Mesothelial cell of epicardium (in vitro differentiated cells): ENCODE data around the gene HACD2. TPM values are rescaled to one million over a fixed set of nuclear protein-coding genes. Genes with fewer than 3 reads are reported as not detected.

Experiments used
- DNase-seq, 2 experiments: peaks; one replicate each; pipeline ENCODE4 v3.0.0; 2021; ENCODE audit warnings: low spot score in 2 of 2; ENCODE audit not compliant: unreplicated experiment in 2 of 2
- H3K27ac Mint-ChIP-seq: 2 replicates; pipeline ENCODE4 v1.8.0; 2021; ENCODE audit warnings: mixed read lengths
- H3K27me3 Mint-ChIP-seq: 2 replicates; pipeline ENCODE4 v1.8.0; 2021; ENCODE audit warnings: low read depth, mixed read lengths
- H3K36me3 Mint-ChIP-seq: 2 replicates; pipeline ENCODE4 v1.8.0; 2021; ENCODE audit warnings: mixed read lengths
- H3K4me1 Mint-ChIP-seq: 2 replicates; pipeline ENCODE4 v1.8.0; 2021; ENCODE audit warnings: mixed read lengths
- H3K4me3 Mint-ChIP-seq: 2 replicates; pipeline ENCODE4 v1.8.0; 2021; ENCODE audit warnings: mild to moderate bottlenecking, moderate library complexity, mixed read lengths
- H3K9me3 Mint-ChIP-seq: 2 replicates; pipeline ENCODE4 v1.8.0; 2021; ENCODE audit warnings: mixed read lengths
- CTCF ChIP-seq: fragments of 200-600 bp; sonication (generic); IDR thresholded peaks from one replicate; pipeline ENCODE4 v1.5.0; 2021; ENCODE audit warnings: antibody characterized with exemption; ENCODE audit not compliant: unreplicated experiment
- total RNA-seq: library from RNA; stranded (reverse); gene quantifications from 3 replicates; pipeline ENCODE4 v1.2.1, GENCODE V29; 2021

The HACD2 gene
- total RNA-seq, 1 donor from 2014 or later, result 22.9 TPM

- peaks cover 3% of the 10 kb centered on the region for H3K9me3 Mint-ChIP-seq
- DNase-seq, result no peak
- no peak overlapping the region for H3K4me3 Mint-ChIP-seq
- H3K27me3 Mint-ChIP-seq, result no peaks in the 10 kb centered on the region
- no peak overlapping the region for H3K27ac Mint-ChIP-seq
- no peaks in the 10 kb centered on the region for H3K4me1 Mint-ChIP-seq
- no peak for TF ChIP-seq CTCF
- H3K36me3 Mint-ChIP-seq, result peaks cover 22% of the 10 kb centered on the region
Measured at GRCh38 chr3:123511084-123511483, 73.8 kb downstream of the HACD2 start.

GRCh38 chr3:123508178-123508577, 76.7 kb downstream of the HACD2 start:
- no peak overlapping the region for H3K4me3 Mint-ChIP-seq
- H3K36me3 Mint-ChIP-seq, result peaks cover 18% of the 10 kb centered on the region
- H3K27me3 Mint-ChIP-seq, result no peaks in the 10 kb centered on the region
- no peaks in the 10 kb centered on the region for H3K4me1 Mint-ChIP-seq
- H3K27ac Mint-ChIP-seq, result no peak overlapping the region
- H3K9me3 Mint-ChIP-seq, result peaks cover 3% of the 10 kb centered on the region
- no peak for TF ChIP-seq CTCF
- DNase-seq, result no peak

- H3K27me3 Mint-ChIP-seq, result no peaks in the 10 kb centered on the region
- TF ChIP-seq CTCF, result no peak
- H3K4me1 Mint-ChIP-seq, result no peaks in the 10 kb centered on the region
- H3K27ac Mint-ChIP-seq, result no peak overlapping the region
- no peak overlapping the region for H3K4me3 Mint-ChIP-seq
- H3K9me3 Mint-ChIP-seq, result no peaks in the 10 kb centered on the region
- H3K36me3 Mint-ChIP-seq, result peaks cover 11% of the 10 kb centered on the region
- DNase-seq, result no peak
Measured at GRCh38 chr3:123505820-123506219, 79.0 kb downstream of the HACD2 start.

GRCh38 chr3:123503203-123503602, 81.7 kb downstream of the HACD2 start:
- no peaks in the 10 kb centered on the region for H3K27me3 Mint-ChIP-seq
- no peaks in the 10 kb centered on the region for H3K9me3 Mint-ChIP-seq
- H3K4me3 Mint-ChIP-seq, result no peak overlapping the region
- H3K27ac Mint-ChIP-seq, result no peak overlapping the region
- DNase-seq, result no peak
- no peaks in the 10 kb centered on the region for H3K4me1 Mint-ChIP-seq
- peaks cover 13% of the 10 kb centered on the region for H3K36me3 Mint-ChIP-seq
- no peak for TF ChIP-seq CTCF

GRCh38 chr3:123499322-123499721, 85.5 kb downstream of the HACD2 start:
- H3K9me3 Mint-ChIP-seq, result no peaks in the 10 kb centered on the region
- peaks cover 9% of the 10 kb centered on the region for H3K36me3 Mint-ChIP-seq
- no peak for TF ChIP-seq CTCF
- no peaks in the 10 kb centered on the region for H3K4me1 Mint-ChIP-seq
- H3K4me3 Mint-ChIP-seq, result no peak overlapping the region
- no peak overlapping the region for H3K27ac Mint-ChIP-seq
- H3K27me3 Mint-ChIP-seq, result no peaks in the 10 kb centered on the region
- DNase-seq, result no peak

GRCh38 chr3:123498761-123499160, 86.1 kb downstream of the HACD2 start:
- TF ChIP-seq CTCF, result no peak
- Mint-ChIP-seq H3K27ac (no peak overlapping the region), H3K27me3 (no peaks in the 10 kb centered on the region), H3K4me1 (no peaks in the 10 kb centered on the region), H3K36me3 (peaks cover 9% of the 10 kb centered on the region), H3K4me3 (no peak overlapping the region), H3K9me3 (no peaks in the 10 kb centered on the region)
- no peak for DNase-seq
